NT2/D1 (cell line): ENCODE measurements around the gene ASB3.

Experiments used
- SUZ12 ChIP-seq: IDR thresholded peaks from 2 replicates; pipeline ENCODE4 v1.6.1; 2011; ENCODE audit not compliant: insufficient read length, insufficient read depth; ENCODE audit errors: extremely low read depth
- ZNF274 ChIP-seq: IDR thresholded peaks from 2 replicates; pipeline ENCODE4 v1.6.1; 2011; ENCODE audit warnings: mild to moderate bottlenecking, low read depth, low read length

DNA sequence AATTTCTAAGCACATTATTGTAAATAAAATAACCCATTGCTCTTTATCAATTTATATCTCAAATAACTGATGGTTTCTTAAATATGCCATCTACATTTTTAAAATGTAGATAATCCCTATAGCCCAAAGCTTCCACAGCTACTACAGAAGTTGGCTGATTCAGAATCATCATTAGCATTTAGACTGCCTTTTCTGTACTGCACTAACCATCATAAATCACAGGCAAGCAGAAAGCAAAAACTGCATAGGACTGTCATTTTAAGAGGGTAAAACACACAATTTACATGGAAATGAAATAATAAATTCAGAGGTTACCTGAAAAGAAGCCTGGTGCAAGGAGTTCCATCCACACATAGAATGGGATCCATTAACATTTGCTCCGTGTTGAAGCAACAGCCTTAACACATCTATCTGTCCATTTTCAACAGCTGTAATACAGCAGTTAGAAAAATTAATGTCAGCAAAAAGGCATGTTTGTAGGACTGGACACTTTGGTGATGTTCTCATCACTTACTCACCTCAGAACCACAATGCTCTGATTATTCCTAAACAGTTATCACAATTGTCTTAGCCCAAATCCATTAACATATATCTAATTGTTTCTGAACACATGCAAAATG, 57.5 kb downstream of the ASB3 start:
- TF ChIP-seq ZNF274 (no peak), SUZ12 (no peak)
